Upper lobe of left lung (tissue), 4 donors: Measurements from ENCODE around the gene POU2F2.

ENCODE experiments used
- CTCF ChIP-seq, 6 experiments: fragments of 450-650 bp in 4 of 6; fragments of 200-600 bp in 2 of 6; sonication (generic) in 2 of 6; IDR thresholded peaks; one replicate each; pipeline ENCODE4 v1.5.1; 2016 to 2019; ENCODE audit warnings: antibody characterized with exemption in 6 of 6
- POLR2A ChIP-seq, 4 donors: fragments of 450-650 bp; IDR thresholded peaks; one replicate each; pipeline ENCODE4 v1.5.1; 2016 to 2017; ENCODE audit warnings: antibody characterized with exemption in 4 of 4, mild to moderate bottlenecking in 2 of 4
- POLR2AphosphoS5 ChIP-seq, 2 donors: sonication (generic); formaldehyde crosslinking; IDR thresholded peaks; one replicate each; pipeline ENCODE4 v1.5.1; 2017; ENCODE audit warnings: antibody characterized with exemption in 2 of 2

GRCh38 chr19:42129399-42130253 lies 2.6 kb downstream of the POU2F2 start:
- TF ChIP-seq POLR2A (IDR thresholded peaks at IDR 0.05) (no peak), CTCF (IDR thresholded peaks at IDR 0.05) (no peak), POLR2AphosphoS5 (IDR thresholded peaks at IDR 0.05) (no peak)
